ENCODE data around the gene TBL3.

GRCh38 chr16:1964506-1965395 is 7.1 kb upstream of the TBL3 start, which contains the start of gene RPS2:
- TF ChIP-seq CTCF (IDR thresholded peaks at IDR 0.05) (no peak), EP300 (IDR thresholded peaks at IDR 0.05) (no peak), POLR2A (IDR thresholded peaks at IDR 0.05) (peak; percentile 93 to 94)

All from suprapubic skin (tissue), 3 donors.